Uterus (tissue), 2 donors: ENCODE results near the gene TRIM66.

Source experiments
- CTCF ChIP-seq, 4 experiments: fragments of 200-600 bp in 2 of 4; fragments of 450-650 bp in 2 of 4; sonication (generic) in 2 of 4; IDR thresholded peaks; one replicate each; pipeline ENCODE4 v1.5.1; 2016 to 2019; ENCODE audit warnings: antibody characterized with exemption in 4 of 4, mild to moderate bottlenecking in 2 of 4, moderate library complexity in 1 of 4
- POLR2A ChIP-seq, 2 donors: fragments of 450-650 bp; IDR thresholded peaks; one replicate each; pipeline ENCODE4 v1.6.1; 2016; ENCODE audit warnings: antibody characterized with exemption in 2 of 2, mild to moderate bottlenecking in 1 of 2, moderate library complexity in 1 of 2

- TF ChIP-seq CTCF (IDR thresholded peaks at IDR 0.05) (peak in 3 of 4 experiments; percentile 13 to 48 (median 43)), POLR2A (IDR thresholded peaks at IDR 0.05) (no peak)
Observed at GRCh38 chr11:8604078-8604723, 78.3 kb downstream of the TRIM66 start.
